HEK293 (cell line): ENCODE data around the gene MBP.

ENCODE experiments used
- ZBTB7A ChIP-seq: fragments of 450-650 bp; formaldehyde crosslinking; IDR thresholded peaks from 2 replicates; pipeline ENCODE4 v1.5.1; 2016; ENCODE audit warnings: low read depth, missing biosample characterization, missing genetic modification characterization
- ZNF16 ChIP-seq: fragments of 450-650 bp; formaldehyde crosslinking; IDR thresholded peaks from 2 replicates; pipeline ENCODE4 v1.5.1; 2016; ENCODE audit warnings: low read depth, missing biosample characterization, missing genetic modification characterization
- ZNF335 ChIP-seq: fragments of 450-650 bp; formaldehyde crosslinking; conservative IDR thresholded peaks from 2 replicates; pipeline ENCODE4 v1.5.1; 2016; ENCODE audit warnings: missing biosample characterization, missing genetic modification characterization
- ZNF394 ChIP-seq: fragments of 450-650 bp; formaldehyde crosslinking; IDR thresholded peaks from 2 replicates; pipeline ENCODE4 v1.5.1; 2016; ENCODE audit warnings: missing biosample characterization, missing genetic modification characterization, mild to moderate bottlenecking, moderate library complexity, borderline replicate concordance
- ZNF433 ChIP-seq: fragments of 450-650 bp; formaldehyde crosslinking; IDR thresholded peaks from 2 replicates; pipeline ENCODE4 v1.5.1; 2016; ENCODE audit warnings: missing biosample characterization, missing genetic modification characterization, low read depth
- ZNF501 ChIP-seq: fragments of 450-650 bp; formaldehyde crosslinking; IDR thresholded peaks from 2 replicates; pipeline ENCODE4 v1.5.1; 2016; ENCODE audit warnings: missing biosample characterization, missing genetic modification characterization
- ZNF549 ChIP-seq: fragments of 450-650 bp; IDR thresholded peaks from 2 replicates; pipeline ENCODE4 v1.5.1; 2018; ENCODE audit warnings: missing biosample characterization, missing genetic modification characterization, mild to moderate bottlenecking, inconsistent platforms, moderate library complexity
- ZSCAN18 ChIP-seq: fragments of 450-650 bp; formaldehyde crosslinking; IDR thresholded peaks from 2 replicates; pipeline ENCODE4 v1.5.1; 2016; ENCODE audit warnings: missing biosample characterization, missing genetic modification characterization
- TF ChIP-seq, protein P1 (sequence below): fragments of 450-650 bp; formaldehyde crosslinking; IDR thresholded peaks from 2 replicates; pipeline ENCODE4 v1.5.1; 2016; ENCODE audit warnings: missing biosample characterization, missing genetic modification characterization

DNA sequence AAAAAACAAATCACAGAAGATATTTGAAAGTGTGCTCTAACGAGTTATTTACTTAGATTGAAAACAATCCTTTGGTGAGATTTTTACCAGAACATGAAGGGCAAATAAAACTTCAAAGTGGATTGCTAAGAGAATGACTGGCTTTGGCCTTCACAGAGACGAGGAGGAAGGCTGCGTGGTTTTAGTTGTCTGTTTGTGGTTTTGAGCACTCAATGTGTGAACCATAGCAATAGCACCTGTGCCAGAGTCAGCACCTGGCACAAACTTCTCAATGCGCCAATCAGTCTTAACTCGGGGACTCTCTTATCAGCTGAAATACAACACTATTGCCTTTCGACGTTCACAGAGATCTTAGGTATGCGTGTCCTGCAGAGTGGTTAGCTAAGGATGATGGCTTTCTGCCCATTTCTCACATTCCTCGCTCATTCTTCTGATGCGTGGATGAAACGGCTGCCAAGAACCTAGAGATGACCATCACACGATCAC, 70.0 kb downstream of the MBP start:
- no peak for TF ChIP-seq ZNF16
- TF ChIP-seq, protein P1, sequence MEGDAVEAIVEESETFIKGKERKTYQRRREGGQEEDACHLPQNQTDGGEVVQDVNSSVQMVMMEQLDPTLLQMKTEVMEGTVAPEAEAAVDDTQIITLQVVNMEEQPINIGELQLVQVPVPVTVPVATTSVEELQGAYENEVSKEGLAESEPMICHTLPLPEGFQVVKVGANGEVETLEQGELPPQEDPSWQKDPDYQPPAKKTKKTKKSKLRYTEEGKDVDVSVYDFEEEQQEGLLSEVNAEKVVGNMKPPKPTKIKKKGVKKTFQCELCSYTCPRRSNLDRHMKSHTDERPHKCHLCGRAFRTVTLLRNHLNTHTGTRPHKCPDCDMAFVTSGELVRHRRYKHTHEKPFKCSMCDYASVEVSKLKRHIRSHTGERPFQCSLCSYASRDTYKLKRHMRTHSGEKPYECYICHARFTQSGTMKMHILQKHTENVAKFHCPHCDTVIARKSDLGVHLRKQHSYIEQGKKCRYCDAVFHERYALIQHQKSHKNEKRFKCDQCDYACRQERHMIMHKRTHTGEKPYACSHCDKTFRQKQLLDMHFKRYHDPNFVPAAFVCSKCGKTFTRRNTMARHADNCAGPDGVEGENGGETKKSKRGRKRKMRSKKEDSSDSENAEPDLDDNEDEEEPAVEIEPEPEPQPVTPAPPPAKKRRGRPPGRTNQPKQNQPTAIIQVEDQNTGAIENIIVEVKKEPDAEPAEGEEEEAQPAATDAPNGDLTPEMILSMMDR (tag by site-specific recombination) = no peak
- TF ChIP-seq ZNF335 = no peak
- TF ChIP-seq ZSCAN18 (tag by site-specific recombination) = no peak
- no peak for TF ChIP-seq ZNF549
- TF ChIP-seq ZNF433 = no peak
- no peak for TF ChIP-seq ZNF501 (tag by site-specific recombination)
- no peak for TF ChIP-seq ZBTB7A
- no peak for TF ChIP-seq ZNF394 (tag by site-specific recombination)
